ENCODE results near the gene SLC35D2. TPM values are rescaled to one million over a fixed set of nuclear protein-coding genes. Genes with fewer than 3 reads are reported as not detected.
A peak's percentile ranks its signal among the peaks of the same experiment; 100 is the strongest.

Gene SLC35D2
- total RNA-seq, 4 donors from 2014 or later, result 35.4 to 91.3 (median 72.7) TPM

GRCh38 chr9:96382175-96382574, 1.3 kb downstream of the SLC35D2 start:
- Histone ChIP-seq H3K27me3 (no peaks in the 10 kb centered on the region), H3K36me3 (no peaks in the 10 kb centered on the region), H3K27ac (peak overlapping the region in 3 of 4 donors; percentile 87 to 94 (median 92)), H3K4me1 (peaks cover 12 to 76% (median 45%) of the 10 kb centered on the region in 4 donors), H3K9me3 (no peaks in the 10 kb centered on the region), H3K4me3 (peak overlapping the region in 3 of 4 donors; percentile 76 to 90 (median 80))
- intact Hi-C loops (cut with DNase I; ENCODE audit: low total_unique reads), result no loop called here
- in situ Hi-C loops (cut with MboI; ENCODE audit: low pct_ligation_motif_present in 1 of 4, low pct_unique_long_range_greater_than_20kb in 1 of 4, low sequenced_read_pairs in 3 of 4), result no loop called here
- no peak for TF ChIP-seq POLR2A (IDR thresholded peaks at IDR 0.05)
- TF ChIP-seq EP300 (IDR thresholded peaks at IDR 0.05; ENCODE audit: low read depth), result no peak
- TF ChIP-seq POLR2AphosphoS5 (IDR thresholded peaks at IDR 0.05), result no peak
- TF ChIP-seq CTCF (IDR thresholded peaks at IDR 0.05), result no peak
- 56% methylated on average over 2 of the region's 2 CpGs; no CpG with 5 or more reads in 1 of the 2 donors for WGBS, 2 donors (ENCODE audit: low coverage in 1 of 2)
- no peak for DNase-seq

- peak overlapping the region in 1 of 4 donors; percentile 90 for H3K4me3 ChIP-seq
- no peak overlapping the region for H3K27ac ChIP-seq
- DNase-seq, result no peak
- in situ Hi-C loops (cut with MboI; ENCODE audit: low pct_ligation_motif_present in 1 of 4, low pct_unique_long_range_greater_than_20kb in 1 of 4, low sequenced_read_pairs in 3 of 4) (no loop called here), intact Hi-C loops (cut with DNase I; ENCODE audit: low total_unique reads) (no loop called here)
- WGBS, 2 donors (ENCODE audit: low coverage in 1 of 2), result 74 to 84% methylated on average over 4 of the region's 4 CpGs
- H3K9me3 ChIP-seq, result no peaks in the 10 kb centered on the region
- no peaks in the 10 kb centered on the region for H3K36me3 ChIP-seq
- TF ChIP-seq EP300 (IDR thresholded peaks at IDR 0.05; ENCODE audit: low read depth), result no peak
- TF ChIP-seq POLR2AphosphoS5 (IDR thresholded peaks at IDR 0.05), result no peak
- TF ChIP-seq POLR2A (IDR thresholded peaks at IDR 0.05), result no peak
- TF ChIP-seq CTCF (IDR thresholded peaks at IDR 0.05), result no peak
- no peaks in the 10 kb centered on the region for H3K27me3 ChIP-seq
- peaks cover 14 to 81% (median 48%) of the 10 kb centered on the region in 4 donors for H3K4me1 ChIP-seq
These were observed 1.8 kb downstream of the SLC35D2 start for GRCh38 chr9:96381696-96382095.

DNA sequence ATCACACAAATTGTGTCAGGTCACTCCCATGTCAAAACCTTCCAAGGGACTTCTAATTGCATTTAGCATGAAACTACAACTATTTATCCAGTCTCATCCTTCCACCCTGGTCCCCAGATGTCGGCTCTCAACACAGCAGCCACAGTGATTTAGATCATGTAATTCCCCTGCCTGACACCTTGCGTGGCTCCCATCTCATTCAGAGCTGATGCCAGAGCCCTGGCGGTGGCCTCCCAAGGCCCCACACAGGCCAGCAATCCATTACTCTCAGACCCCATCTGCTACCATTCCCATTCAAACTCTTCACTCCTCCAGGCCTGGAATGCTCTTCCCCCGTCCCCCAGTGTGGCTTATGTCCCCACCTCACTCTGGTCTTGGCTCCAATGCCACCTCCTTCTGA, 2.4 kb downstream of the SLC35D2 start:
- 81 to 96% methylated on average over 3 to 4 of the region's 4 CpGs for WGBS, 2 donors (ENCODE audit: low coverage in 1 of 2)
- H3K4me1 ChIP-seq, result peaks cover 14 to 82% (median 46%) of the 10 kb centered on the region in 4 donors
- intact Hi-C loops (cut with DNase I; ENCODE audit: low total_unique reads) (no loop called here), in situ Hi-C loops (cut with MboI; ENCODE audit: low pct_ligation_motif_present in 1 of 4, low pct_unique_long_range_greater_than_20kb in 1 of 4, low sequenced_read_pairs in 3 of 4) (no loop called here)
- no peak for TF ChIP-seq CTCF (IDR thresholded peaks at IDR 0.05)
- no peak for TF ChIP-seq EP300 (IDR thresholded peaks at IDR 0.05; ENCODE audit: low read depth)
- H3K27ac ChIP-seq, result no peak overlapping the region
- H3K36me3 ChIP-seq, result no peaks in the 10 kb centered on the region
- H3K27me3 ChIP-seq, result no peaks in the 10 kb centered on the region
- H3K9me3 ChIP-seq, result no peaks in the 10 kb centered on the region
- peak overlapping the region in 1 of 4 donors; percentile 90 for H3K4me3 ChIP-seq
- DNase-seq, result no peak

GRCh38 chr9:96379461-96379860, 4.0 kb downstream of the SLC35D2 start:
- DNase-seq, result no peak
- 83 to 95% methylated on average over 1 to 2 of the region's 2 CpGs for WGBS, 2 donors (ENCODE audit: low coverage in 1 of 2)

More at GRCh38 chr9:96379461-96379860, 4.0 kb downstream of the SLC35D2 start:
- Histone ChIP-seq H3K4me1 (peaks cover 9 to 71% (median 42%) of the 10 kb centered on the region in 4 donors), H3K27me3 (no peaks in the 10 kb centered on the region), H3K4me3 (no peak overlapping the region), H3K36me3 (no peaks in the 10 kb centered on the region), H3K27ac (no peak overlapping the region), H3K9me3 (no peaks in the 10 kb centered on the region)
- in situ Hi-C loops (cut with MboI; ENCODE audit: low pct_ligation_motif_present in 1 of 4, low pct_unique_long_range_greater_than_20kb in 1 of 4, low sequenced_read_pairs in 3 of 4) (no loop called here), intact Hi-C loops (cut with DNase I; ENCODE audit: low total_unique reads) (no loop called here)
- TF ChIP-seq POLR2AphosphoS5 (IDR thresholded peaks at IDR 0.05) (no peak), EP300 (IDR thresholded peaks at IDR 0.05; ENCODE audit: low read depth) (no peak), POLR2A (IDR thresholded peaks at IDR 0.05) (no peak), CTCF (IDR thresholded peaks at IDR 0.05) (no peak)
